HG03575 (cell line): ENCODE results near the gene PREX1.
"Not testable (repeated sequence)": the region's sequence is repeated elsewhere in the genome, so short reads cannot be mapped to it uniquely, and the experiment has no call there.

ENCODE experiments used
- ATAC-seq: cut with Tn5 transposase; IDR thresholded peaks from one replicate; pipeline ENCODE4 v1.9.1; 2021; ENCODE audit not compliant: unreplicated experiment, insufficient number of reproducible peaks, low FRiP score; ENCODE audit errors: extremely low read depth

The PREX1 gene, protein sequence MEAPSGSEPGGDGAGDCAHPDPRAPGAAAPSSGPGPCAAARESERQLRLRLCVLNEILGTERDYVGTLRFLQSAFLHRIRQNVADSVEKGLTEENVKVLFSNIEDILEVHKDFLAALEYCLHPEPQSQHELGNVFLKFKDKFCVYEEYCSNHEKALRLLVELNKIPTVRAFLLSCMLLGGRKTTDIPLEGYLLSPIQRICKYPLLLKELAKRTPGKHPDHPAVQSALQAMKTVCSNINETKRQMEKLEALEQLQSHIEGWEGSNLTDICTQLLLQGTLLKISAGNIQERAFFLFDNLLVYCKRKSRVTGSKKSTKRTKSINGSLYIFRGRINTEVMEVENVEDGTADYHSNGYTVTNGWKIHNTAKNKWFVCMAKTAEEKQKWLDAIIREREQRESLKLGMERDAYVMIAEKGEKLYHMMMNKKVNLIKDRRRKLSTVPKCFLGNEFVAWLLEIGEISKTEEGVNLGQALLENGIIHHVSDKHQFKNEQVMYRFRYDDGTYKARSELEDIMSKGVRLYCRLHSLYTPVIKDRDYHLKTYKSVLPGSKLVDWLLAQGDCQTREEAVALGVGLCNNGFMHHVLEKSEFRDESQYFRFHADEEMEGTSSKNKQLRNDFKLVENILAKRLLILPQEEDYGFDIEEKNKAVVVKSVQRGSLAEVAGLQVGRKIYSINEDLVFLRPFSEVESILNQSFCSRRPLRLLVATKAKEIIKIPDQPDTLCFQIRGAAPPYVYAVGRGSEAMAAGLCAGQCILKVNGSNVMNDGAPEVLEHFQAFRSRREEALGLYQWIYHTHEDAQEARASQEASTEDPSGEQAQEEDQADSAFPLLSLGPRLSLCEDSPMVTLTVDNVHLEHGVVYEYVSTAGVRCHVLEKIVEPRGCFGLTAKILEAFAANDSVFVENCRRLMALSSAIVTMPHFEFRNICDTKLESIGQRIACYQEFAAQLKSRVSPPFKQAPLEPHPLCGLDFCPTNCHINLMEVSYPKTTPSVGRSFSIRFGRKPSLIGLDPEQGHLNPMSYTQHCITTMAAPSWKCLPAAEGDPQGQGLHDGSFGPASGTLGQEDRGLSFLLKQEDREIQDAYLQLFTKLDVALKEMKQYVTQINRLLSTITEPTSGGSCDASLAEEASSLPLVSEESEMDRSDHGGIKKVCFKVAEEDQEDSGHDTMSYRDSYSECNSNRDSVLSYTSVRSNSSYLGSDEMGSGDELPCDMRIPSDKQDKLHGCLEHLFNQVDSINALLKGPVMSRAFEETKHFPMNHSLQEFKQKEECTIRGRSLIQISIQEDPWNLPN (N-terminal part only)

DNA sequence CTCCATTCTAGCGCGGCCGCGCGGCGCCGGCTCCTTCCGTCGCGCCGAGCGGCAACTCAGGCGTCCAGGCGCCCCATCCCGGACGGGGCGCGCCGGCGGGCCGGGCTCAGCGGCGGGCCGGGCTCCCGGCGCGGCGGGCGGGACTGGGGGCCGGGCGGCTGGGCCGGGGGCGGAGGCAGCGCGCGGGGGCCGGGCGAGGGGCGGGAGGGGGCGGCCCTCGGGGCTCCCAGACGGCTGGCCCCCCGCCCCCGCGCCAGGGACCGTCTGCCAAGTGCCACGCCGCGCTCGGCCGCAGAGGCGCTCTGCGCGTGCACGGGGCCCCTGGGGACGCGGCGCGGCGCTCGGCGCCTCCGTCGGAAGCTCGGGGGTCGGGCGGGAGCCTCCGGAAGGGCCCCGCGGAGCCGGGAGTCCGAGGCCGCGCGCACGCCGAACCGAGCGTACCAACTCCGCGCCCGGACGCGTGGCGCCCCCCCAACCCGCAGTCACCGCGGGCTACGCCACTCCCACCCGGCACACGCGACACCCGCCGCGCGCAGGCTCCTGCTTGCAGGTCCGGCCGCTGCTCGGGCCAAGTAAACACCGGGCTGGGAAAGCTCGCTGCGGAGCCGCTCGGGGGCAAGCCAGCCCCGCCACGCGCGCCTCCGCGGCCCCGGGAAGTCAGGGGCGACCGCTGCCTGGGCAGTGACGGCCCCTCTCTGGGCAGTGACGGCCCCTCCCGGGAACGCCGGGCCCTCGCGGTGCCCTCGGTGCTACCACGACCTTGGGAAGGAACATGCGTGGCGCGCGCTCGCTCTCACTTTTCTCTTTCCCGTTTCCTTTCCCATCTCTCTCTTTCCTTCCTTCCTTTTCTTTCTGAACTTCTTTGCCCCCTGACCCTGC is at the start of gene PREX1:
Gene PREX1 (minus strand): TSS at position 145 of the 879 bp plus-strand sequence. CDS start 139 bp downstream, at position 6.
- ATAC-seq, result no peak

DNA sequence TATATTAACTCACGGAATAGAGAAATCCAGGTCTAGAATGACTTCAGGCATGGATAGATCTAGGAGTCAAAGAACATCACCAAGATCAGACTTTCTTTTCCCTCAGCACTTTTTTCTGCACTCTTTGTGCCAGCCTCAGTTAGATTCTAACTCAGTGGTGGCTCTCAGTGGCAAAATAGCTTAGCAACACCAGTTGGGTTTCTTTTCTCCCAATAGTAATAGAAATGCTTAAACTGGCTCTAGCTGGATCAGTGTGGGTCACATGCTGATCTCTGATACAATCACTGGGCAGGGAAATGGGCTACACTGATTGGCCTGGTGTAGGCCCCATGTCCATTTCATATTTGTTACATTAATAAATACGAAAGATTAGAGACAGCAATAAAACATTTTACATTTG is 49.5 kb upstream of the PREX1 start:
- ATAC-seq, result no peak

DNA sequence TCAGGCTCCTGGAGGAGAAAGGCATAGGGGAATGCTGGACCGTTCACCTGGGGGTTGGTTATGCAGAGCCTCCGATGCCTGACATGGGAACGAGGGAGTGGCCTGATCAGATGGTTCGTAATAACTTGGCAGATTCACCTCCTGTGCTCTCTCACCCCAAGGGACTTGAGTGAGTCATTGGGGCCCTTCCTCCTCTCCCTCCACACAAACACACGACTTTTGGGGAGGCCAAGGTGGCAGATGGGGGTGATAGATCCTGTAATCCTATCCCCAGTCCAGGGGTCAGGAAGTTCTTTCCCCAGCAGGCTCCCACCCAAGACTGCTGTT is 48.1 kb upstream of the PREX1 start:
- ATAC-seq, result no peak

DNA sequence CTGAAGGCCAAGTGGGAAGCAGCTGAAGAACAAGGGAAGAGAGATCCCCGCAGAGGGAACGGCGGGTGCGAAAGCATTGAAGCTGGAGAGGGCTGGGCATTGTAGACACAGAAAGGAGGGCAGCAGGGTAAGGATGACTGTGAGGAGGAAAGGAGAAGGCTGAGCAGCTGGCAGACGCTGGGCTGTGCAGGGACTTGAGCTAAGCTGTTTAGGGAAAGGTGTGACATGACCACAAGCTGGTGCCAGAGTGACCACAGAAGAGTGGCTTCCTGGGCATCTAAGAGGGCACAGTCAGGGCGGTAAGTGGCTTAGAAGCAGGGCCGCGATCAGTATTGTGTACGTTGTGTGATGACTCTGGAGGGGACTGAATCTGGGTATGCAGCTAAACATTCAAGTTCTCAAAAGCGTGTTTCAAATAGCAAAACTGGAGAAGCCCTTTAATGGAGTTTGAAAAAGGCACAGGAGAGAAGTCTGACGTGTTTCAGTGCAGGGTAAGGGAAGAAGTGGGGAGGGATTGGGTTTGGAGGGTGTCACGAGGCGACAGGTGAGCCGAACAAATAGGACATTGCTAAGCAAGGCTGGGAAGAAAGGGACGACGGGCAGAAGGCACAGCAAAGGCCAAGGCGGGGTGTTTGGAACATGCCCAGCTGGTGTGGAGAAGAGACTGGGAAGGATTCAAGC is 47.6 kb upstream of the PREX1 start:
- ATAC-seq, result no peak

DNA sequence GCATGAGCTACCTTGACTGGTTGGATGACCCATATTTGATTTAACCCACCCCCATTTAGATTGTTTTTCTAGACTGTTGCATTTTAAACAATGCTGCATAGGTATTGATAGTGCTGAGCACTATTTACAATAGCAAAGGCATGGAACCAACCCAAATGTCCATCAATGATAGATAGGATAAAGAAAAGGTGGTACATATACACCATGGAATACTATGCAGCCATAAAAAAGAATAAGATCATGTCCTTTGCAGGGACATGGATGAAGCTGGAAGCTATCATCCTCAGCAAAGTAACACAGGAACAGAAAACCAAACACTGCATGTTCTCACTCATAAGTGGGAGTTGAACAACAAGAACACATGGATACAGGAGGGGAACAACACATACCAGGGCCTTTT is 41.6 kb upstream of the PREX1 start:
- ATAC-seq, result not testable (repeated sequence)

DNA sequence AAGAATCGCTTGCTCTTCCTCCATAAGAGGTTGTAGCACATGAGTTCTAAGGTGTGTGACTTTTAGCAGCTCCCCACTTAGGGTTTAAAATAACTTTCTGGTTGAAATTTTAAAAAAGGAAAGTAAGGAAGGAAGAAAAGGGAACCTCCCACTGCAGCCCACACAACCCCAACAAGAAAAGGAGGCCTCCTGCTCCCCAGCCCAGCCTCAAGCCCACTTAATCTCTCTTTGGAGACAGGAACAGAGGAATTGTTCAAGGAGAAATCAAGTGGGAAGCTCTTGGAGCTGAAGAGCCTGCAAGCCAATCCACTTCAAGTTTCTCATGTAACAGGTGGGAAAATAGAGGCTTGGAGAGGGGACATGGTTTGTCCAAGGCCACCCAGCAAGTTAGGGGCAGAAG is 39.1 kb upstream of the PREX1 start:
- no peak for ATAC-seq

DNA sequence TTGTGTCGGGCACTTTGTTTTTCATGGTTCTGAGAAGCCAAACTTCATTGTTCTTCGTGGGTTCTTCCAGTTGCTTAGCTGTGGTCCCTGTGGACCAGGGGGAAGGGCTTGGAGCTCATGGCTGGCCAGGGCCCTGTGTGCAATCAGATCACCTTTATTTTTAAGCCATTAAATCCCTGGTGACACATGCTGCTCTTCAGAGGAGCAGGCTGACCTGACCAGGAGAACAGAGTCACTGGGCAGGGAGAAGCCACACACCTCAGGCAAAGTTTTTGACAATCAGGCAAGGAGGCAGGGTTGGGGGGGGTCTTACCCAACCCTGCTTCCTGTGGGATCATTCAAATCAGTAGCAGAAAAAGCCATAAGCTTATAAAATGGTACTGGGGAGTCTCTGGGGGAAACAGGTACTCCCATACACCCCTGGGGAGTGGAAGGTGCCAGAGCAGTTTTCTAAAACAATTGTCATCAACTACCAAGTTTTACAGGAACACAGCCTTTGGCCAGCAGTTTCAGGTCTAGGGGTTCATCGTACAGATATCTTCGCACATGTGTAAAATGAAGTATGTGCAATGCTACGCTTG is 37.0 kb upstream of the PREX1 start:
- ATAC-seq, result no peak

DNA sequence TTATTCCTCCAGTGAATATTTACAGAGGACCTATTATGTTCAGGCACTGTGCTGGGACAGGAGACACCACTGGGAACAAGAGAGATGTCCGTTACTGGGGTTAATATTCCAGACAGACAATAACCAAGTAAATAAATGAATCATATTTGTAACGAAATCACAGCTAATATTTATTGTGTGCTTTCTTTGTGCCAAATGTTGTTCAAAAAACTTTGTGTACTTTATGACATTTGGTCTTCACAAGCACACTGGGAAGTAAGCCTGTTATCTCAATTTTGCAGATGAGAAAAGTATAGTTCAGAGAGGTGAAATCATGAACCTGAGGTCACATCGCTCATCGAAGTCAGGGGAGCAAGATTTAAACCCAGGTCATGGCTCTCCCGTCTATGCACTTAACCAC is 36.5 kb upstream of the PREX1 start:
- no peak for ATAC-seq

DNA sequence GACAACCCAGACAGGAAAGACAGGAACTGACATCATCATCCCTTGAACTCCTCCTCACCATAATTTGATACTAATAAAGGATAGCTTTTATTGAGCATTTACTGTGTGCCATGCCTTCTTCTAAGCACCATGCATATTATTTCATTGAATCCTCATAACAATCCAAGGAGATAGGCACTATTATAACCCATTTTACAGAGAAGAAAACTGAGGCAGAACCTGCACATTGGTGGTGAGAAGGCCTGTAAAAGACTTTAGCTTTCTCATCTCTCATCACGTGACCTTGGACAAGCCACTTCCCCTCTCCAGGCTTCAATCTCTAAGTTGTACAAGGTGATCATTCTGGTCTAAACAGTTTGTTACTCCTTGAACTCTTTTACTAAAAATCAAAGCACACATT is 34.5 kb upstream of the PREX1 start:
- no peak for ATAC-seq

DNA sequence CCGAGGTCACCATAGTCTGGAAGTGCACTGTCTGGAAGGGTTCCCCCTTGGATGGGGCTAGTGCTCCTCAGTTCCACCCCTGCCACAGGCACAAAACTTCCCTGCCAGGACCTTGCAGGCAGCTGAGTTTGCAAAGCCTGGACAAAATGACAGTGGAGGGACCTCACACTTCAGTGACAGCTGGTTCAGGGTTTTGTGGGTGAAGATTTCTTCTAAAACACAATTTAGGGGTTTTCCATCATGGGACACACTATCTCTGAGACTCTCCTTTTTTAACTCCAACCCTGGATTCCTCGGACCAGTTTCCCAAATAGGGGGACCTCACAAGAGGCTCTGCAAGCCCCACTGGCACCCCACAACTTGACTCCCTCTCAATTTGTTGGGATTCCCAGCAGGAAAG is 33.6 kb upstream of the PREX1 start:
- ATAC-seq, result no peak

DNA sequence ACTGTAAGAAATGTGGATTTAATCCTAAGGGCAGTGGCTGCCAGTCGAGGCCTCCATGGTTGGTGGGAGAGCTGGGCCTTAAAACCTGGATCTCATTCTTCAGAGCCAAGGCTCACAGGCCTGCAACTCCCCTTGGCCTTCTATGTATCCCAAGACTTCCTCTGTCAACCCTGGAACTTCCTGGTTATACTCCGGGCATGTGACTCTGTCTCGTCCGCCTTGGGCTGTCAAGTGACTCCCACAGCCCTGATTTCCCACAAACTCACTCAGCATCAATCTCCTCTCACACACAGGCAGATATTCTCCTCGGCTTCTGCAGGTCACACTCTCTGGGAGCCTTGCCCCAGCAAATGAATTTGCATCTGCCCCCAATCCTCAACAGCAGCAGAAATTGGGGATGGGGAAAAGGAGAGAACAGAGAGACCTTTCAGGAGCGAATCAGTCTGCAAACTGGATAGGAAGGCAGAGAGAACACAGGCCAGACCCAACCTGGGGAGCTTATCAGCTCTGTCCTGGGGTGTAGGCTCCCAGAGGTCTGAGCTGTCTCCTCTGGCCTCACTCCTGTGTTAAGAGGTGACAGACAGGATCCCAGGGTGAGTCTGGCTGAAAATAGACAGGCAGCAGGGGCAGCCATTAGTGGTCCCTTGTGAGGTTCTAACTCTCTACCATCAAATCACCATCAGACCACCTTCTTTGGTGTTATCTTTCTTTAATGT is 30.4 kb upstream of the PREX1 start:
- ATAC-seq, result no peak

DNA sequence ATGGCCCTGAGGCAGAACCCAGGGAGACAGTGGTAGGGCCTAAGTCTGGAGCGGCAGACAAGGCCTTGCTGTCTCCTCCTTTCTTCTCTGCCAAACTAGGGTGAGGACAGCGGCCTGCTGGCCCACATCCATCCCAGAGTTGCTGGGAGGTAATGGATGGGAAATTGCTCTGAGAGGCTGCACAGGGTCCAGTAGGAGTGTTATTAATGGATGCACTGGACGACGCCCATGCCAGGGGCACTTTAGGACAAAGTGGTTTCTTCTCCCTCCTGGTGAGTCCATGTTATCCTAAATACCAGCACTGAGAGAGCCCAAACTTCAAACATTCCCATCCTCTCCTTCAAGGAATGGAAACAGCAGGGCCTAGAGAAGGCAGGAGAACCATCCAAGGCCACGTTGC is 28.3 kb upstream of the PREX1 start:
- no peak for ATAC-seq

DNA sequence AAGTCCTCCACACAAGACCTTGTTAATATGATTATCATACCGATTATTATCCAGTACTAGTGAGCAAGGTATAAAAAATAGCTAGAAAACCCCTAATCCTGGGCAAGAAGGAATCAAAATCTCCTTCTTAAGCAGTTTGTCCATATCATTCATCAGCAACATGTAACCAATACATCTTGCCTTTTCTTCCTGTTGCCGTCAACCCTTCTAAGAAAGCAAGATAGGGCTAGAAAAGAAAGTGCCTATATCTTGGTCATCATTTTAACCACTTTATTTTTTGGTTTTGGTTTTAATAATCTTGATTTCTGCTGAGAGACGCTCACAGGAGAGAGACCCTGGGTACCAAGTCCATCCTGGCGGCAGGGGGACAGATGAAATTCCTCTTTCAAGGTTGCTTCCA is 27.2 kb upstream of the PREX1 start:
- no peak for ATAC-seq

DNA sequence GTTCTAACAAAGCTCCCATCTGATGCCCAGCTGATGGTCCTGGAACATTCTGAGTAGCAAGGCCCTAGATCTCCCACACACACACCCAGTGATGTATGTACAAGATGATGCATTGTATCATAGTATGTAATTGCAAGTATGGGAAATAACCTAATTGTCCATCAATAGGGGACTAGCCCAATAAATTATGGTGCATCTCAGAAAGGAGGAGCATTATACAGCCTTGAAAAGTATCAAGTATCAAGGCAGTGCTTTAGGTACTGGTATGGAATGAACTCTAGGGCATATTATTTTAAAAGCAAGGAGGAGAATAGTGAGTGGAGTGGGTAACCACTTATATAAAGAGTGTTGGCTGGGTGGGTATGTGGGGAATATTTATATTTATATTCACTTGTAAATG is 24.8 kb upstream of the PREX1 start:
- no peak for ATAC-seq

DNA sequence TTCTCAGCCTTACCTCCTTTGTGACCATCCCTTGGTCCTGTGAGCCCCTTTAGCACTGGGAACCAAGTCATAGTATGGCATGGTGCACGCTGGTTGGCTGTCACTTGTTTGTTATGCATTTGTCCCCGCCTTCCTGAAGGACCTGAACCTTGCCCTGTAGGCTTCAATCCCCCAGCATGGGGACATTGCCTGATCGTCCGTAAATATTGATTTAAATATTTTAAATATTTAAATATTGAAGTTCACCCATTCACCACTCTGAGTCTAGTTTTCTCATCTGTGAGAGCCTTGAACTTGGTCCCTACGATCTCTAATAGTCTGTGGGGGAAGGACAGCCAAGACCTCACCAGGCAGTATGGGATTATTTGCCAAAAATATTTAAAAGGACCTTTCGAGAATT is 23.8 kb upstream of the PREX1 start:
- ATAC-seq, result no peak

DNA sequence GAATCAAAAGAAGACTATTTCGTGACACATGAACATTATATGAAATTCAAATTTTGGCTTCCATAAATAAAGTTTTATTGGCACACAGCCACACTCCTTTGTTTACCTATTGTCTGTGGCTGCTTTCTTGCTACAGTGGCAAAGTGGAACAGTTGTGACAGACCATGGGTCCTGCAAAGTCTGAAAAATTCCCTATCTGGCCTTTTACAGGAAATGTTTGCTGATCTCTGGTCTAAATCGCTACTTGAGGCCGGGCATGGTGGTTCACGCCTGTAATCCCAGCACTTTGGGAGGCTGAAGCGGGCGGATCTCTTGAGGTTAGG is 23.1 kb upstream of the PREX1 start:
- ATAC-seq, result no peak

DNA sequence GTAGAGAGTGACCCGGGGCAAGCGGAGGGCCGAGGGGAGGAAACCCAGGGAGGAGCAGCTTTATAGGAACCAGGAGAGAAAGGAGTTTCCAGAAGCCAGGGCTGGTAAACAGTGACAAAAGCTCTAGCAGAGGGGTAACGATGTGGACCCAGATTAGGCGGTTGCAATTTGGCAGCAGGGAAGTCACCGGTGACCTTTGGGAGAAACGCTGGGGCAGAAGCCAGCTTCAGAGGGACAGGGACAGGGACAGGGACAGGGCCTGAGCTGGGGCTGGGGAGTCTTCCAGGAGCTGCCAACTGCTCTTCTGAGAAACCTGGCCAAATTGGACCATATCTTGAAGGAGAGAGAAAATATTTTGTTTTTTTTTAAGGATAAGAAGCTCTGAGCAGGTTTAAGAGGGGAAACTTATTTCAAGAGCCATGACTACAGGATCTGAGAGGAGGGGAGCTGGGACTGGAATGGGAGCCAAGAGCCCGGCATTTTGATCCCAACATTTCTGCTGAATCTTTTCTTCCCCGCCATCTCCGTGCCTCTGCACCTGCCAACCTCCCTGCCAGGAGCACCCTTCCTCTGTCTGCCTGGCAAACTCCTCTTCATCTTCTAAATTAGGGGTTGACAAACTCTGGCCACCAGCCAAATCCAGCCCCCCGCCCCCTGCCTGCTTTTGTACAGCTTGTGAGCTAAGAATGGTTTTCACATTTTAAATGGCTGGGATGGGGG is 22.6 kb upstream of the PREX1 start:
- ATAC-seq, result no peak
